ENCODE data around the gene RPL39. TPM values are rescaled to one million over a fixed set of nuclear protein-coding genes. Genes with fewer than 3 reads are reported as not detected.
"Not testable (repeated sequence)": the region's sequence is repeated elsewhere in the genome, so short reads cannot be mapped to it uniquely, and the experiment has no call there.

Gene RPL39
- total RNA-seq, 1 experiment from 2014 or later, result 6,424 TPM

DNA sequence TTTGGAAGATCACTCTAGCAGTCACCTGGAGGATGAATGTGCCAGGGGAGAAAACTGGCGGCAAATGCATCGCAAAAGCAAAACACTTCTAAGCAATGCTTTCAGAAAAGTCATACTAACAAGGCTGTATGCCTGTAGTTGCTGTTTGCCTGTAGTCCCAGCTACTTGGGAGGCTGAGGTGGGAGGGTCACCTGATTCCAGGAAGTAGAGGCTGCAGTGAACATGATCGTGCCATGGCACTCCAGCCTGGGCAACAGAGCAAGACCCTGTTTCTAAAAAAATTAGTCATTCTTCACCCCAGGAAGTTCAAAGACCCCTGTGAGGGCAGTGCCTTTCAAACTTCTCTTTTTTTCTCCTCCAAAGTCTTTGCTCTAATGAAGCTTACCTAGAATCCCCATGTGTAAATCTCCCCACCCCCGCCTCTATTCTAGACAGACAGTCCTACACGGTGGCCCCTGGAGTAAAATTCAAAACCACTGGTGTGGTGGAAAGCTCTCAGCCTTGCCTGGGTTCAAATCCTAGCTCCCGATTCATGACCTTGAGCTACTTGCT, 27.5 kb downstream of the RPL39 start:
- no peak for DNase-seq (ENCODE audit: extremely low read depth, low read depth)

DNA sequence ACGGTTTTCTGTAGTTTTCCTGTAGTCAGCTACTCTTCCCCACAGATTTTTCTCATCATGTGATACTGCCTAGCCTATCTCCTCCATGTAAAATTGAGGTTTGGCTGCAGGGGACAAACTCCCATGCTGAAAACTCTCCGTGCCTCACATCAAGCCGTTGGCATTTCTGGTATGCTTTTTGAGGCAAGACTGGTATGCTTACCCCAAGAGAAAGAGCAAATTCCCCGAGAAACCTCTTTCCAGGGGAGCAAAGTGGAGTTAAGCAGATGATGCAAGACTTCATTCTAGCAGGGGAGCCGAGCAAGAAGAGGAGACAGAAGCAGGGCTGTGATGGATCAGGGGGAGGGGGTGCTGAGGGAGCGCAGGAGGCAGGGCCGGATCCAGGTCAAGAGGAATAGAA, 28.2 kb downstream of the RPL39 start:
- DNase-seq (ENCODE audit: extremely low read depth, low read depth), result no peak

DNA sequence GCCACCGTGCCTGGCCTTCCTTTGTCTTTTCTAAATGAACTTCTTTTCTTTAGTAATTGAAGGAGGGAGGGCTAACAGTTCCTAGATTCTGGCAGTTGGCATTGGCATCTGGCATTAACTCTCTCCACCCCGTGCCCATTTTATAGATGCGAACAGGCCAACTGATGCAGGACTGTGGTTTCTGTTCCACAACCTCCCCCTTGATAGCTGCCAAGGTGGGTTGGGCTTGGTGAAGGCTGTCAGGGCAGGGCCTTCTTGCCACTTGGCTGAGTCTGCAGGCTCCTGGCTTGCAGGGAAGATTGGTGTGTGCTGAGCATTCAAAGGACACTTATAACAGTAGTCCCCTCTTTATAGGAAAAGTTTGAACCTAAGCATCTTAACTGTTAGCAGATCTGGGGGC, 28.7 kb downstream of the RPL39 start:
- DNase-seq (ENCODE audit: extremely low read depth, low read depth), result no peak

DNA sequence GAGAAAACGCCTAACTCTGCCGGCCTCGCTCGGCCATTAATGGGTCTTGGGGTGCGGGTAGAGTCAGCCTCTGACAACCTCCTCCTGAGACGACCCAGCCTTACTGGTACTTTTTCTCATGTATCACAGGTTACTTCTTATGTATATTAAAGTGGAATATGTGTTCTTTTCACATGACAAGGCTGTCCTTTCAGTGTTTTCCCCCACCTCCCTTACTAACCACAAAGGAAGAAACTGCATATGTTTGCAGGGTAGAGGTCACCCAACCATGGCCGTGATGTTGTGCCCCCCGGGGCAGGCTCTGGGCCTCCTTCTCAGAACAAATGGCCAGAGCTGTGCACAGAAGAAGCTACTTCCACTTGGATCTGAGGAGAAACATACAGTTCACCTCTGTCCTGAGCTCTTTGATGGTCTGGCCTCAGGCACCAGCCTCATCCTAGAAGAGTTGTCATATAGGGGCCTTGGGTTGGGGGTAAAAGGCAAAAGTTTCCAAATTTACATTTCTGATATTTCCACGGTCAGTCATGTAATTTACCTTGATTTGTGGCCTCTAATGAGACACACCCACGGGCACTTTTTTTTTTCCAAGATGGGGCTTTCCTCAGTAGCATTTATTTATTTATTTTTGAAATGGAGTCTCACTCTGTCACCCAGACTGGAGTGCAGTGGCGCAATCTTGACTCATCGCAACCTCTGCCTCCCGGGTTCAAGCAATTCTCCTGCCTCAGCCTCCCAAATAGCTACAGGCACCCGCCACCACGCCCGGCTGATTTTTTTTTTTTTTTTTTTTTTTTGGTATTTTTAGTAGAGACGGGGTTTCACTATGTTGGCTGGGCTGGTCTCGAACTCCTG, 31.2 kb downstream of the RPL39 start:
- DNase-seq (ENCODE audit: extremely low read depth, low read depth), result no peak

DNA sequence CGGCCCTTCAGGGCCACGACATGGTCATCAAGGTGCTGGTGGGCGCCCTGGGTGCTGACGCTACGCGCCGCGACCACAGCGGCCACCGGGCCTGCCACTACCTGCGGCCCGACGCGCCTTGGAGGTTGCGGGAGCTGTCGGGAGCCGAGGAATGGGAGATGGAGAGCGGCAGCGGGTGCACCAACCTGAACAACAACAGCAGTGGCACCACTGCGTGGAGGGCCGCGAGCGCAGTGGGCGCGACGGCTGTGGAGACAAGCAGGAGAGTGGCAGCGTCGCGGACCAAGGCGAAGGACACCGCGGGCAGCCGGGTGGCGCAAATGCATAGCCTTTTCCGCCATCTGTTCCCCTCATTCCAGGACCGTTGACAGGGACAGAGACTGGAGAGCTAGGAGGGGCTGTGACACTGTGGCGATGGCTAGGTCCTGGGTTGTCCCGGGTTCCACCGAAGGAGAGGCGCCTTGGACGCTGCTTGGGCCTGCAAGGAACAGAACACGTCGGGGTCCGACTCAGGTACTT, 32.1 kb downstream of the RPL39 start:
- no peak for DNase-seq (ENCODE audit: extremely low read depth, low read depth)

DNA sequence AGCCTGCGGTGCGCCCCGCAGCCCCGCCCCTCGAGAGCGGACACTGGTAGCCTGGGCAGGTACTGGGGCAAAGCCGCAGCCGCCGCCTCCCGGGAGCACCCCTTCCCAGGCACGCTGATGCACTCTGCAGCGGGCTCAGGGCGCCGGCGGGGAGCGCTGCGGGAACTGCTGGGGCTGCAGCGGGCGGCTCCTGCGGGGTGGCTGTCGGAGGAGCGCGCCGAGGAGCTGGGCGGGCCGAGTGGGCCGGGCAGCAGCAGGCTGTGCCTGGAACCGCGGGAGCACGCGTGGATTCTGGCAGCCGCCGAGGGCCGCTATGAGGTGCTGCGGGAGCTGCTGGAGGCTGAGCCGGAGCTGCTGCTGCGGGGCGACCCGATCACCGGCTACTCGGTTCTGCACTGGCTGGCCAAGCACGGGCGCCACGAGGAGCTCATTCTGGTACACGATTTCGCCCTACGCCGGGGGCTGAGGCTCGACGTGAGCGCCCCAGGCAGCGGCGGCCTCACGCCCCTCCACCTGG, 32.6 kb downstream of the RPL39 start:
- DNase-seq (ENCODE audit: extremely low read depth, low read depth), result no peak

DNA sequence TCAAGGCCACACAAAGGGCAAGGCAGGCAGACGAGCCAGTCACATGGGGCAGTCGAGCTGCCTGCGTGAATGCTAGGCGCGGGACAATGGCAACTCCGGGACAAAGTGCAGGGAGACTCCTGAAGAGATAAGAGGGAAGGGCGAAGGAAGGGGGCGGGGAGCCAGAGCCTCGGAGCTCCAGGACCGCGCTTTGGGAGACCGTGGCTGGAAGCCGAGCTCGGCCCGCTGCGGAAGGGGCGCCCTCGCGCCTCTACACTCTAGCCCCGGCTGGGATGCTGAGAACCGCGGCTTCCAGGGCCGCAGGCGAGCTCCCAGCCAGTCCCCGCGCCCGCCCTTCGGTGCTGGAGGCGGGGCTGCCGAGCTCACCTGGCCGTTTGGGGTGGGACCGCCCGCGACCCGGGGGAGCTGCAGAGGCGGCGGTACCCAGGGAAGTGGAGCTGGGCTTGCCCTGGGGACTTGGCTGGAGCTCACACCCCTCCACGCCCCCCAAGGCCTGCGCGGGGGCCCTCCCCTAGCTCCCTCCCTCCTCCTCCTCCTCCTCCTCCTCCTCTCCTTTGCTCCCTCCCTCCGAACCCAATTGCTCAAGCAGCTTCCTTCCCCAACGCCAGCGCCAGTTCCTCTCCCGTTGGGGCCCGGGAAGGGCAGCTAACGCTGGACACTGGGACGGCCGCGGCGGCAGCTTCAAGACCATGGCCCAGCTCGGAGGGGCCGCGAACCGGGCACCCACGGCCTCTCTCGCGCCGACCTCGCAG, 33.3 kb downstream of the RPL39 start, which contains the start of gene SOWAHD:
Gene SOWAHD, plus strand, starts transcription at position 610 of the 752 bp plus-strand sequence. Its CDS starts 80 bp downstream, at position 690.
- no peak for DNase-seq (ENCODE audit: extremely low read depth, low read depth)

DNA sequence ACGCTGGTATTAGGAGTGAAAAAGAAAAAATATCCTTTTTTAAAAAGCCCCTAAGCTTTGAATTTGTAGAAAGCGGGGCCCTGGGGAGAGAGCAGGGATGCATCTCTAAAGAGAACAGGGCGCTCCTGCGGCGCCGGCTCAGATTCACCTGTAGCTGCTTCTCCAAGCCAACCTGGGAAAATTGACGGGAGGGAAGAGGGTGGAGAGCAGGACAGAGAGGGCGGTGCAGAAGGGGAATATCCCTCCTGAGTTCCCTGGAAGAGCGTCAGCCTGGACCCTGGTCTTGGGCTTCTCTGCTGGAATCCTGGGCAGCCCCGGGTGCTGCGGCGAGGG, 33.8 kb downstream of the RPL39 start:
- no peak for DNase-seq (ENCODE audit: extremely low read depth, low read depth)

DNA sequence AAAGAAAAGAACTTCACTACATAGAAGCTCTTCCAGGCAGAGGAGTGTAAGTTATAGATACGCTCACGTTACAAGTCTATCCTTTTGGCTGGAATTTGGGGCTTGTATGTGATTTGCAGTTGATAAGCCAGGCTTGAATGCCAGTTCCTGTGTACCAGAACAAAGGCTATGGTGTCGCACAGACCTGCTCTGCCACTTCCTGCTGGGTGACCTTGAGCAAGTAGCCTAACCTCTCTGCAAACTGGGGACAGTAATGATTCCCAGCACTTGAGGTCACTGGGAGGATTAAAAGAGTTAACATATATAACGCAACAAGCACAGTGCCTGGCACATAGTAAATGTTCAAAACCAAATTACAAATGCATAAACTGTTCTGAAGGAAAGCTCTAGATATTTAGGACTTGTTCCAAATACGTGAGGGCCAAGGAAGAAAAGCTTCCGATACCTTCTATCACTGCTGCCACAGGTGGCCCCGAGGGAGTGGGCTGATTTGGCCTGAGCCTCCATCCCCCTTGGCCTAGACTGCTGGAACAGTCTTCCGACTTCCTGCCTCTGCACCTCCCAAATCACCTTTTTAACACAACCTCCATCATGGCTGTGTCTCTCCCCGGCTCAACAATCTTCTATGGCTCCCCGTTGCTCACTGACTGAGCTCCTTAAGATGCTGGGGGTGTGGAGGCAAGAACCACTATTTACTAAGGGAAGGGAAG, 34.3 kb downstream of the RPL39 start:
- DNase-seq (ENCODE audit: extremely low read depth, low read depth), result no peak

DNA sequence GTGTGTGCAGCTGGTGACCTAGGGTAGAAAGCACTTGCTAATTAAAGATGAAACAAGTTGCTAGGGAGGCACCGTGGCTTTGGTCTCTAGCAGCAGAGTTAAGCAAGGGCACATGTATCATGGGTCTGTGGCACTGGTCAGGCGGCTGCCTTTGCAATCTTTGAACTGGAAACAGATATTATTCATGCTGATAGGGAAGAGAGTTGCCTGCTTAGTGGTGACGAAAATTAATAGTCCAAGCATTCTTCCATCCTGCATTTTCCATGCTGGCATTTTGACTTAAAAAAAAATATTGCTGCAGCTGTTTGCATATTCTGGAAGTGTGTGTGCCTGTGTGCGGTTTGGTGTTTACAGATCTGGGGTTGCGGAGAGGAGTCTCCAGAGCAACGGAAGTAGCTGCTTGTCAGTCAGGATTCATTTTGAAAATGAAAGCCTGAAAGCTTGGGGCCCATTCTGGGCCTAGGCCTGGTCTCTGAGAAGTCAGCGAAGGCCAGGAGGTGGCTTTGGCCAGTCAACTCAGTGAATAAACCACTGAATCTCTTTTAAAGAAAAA, 35.4 kb downstream of the RPL39 start:
- DNase-seq (ENCODE audit: extremely low read depth, low read depth), result no peak

DNA sequence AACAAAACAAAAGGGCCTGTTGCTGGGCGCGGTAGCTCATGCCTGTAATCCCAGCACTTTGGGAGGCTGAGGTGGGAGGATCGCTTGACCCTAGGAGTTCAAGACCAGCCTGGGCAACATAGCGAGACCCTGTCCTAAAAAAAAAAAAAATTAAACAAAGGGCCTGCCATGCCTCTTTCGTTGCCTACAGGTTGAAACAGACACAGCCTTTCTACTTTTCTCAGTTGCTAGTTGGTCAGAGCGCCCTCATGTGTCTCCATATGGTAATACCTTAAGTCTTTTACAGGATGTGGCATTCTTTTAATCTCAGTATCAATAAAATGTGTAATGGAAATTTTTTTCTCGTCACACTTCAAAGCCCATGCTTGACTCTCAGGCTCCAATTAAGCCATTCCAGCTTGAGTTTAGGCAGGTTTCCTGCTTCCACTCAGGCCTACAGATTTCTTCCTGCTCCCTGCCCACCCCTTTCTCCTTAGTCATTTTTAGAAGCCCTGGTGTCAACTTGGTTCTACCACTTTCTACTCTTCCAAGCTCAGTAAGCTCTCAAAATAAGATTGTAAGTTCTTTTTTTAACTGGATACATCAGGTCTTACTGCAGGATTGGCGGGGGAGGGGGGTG, 37.7 kb downstream of the RPL39 start:
- peak; percentile 33 for DNase-seq (ENCODE audit: extremely low read depth, low read depth)

DNA sequence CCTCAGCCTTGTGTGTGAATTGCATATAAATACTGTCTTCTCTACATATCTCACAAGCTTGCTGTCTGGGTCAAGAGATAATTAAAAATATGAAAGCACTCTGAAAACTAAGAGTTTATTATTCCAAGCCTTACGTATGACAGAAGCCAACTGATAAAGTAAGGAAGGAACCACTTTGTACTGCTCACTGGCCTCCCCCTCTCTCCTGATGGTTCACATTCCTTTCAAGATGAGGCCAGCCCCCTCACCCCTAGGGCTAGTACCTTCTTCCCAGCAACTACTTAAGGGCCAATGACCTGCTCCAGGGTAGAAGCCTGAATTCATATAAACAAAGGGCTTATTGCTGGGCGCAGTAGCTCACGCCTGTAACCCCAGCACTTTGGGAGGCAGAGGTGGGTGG, 38.4 kb downstream of the RPL39 start:
- no peak for DNase-seq (ENCODE audit: extremely low read depth, low read depth)

DNA sequence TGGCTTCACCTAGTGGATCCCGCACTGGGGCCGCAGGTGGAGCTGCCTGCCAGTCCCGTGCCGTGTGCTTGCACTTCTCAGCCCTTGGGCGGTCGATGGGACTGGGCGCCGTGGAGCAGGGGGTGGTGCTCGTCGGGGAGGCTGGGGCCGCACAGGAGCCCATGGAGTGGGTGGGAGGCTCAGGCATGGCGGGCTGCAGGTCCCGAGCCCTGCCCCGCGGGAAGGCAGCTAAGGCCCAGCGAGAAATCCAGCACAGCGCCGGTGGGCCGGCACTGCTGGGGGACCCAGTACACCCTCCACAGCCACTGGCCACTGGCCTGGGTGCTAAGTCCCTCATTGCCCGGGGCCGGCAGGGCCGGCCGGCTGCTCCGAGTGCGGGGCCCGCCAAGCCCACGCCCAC, 40.7 kb downstream of the RPL39 start:
- DNase-seq (ENCODE audit: extremely low read depth, low read depth), result not testable (repeated sequence)

DNA sequence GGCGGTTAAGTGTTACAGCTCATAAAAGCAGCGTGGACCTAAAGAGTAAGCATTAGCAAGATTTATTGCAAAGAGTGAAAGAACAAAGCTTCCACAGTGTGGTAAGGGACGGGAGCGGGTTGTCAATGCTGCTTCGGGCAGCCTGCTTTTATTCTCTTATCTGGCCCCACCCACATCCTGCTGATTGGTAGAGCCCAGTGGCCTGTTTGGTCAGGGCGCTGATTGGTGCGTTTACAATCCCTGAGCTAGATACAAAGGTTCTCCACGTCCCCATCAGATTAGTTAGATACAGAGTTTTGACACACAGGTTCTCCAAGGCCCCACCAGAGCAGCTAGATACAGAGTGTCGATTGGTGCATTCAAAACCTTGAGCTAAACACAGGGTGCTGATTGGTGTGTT, 41.3 kb downstream of the RPL39 start:
- DNase-seq (ENCODE audit: extremely low read depth, low read depth), result not testable (repeated sequence)

DNA sequence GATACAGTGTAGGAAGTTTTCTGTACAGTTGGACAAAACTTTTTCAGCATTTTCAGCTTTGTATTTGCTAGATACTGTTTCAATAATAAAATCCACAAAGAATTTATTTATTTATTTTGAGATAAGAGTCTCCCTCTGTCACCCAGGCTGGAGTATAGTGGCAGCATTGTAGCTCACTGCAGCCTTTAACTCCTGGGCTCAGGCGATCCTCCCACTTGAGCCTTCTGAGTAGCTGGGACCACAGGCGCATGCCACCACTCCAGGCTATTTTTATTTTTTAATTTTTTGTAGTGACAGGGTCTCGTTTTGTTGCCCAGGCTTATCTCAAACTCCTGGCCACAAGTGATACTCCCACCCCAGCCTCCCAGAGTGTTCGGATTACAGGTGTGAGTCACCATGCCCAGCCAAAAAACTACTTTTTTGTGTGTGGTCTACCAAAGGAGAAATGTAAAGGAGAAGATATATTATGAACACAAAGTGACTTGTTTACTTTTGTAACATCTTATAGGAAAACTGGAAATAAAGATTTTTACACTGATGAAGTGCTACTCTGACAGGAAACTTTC, 46.1 kb downstream of the RPL39 start:
- DNase-seq (ENCODE audit: extremely low read depth, low read depth), result no peak

DNA sequence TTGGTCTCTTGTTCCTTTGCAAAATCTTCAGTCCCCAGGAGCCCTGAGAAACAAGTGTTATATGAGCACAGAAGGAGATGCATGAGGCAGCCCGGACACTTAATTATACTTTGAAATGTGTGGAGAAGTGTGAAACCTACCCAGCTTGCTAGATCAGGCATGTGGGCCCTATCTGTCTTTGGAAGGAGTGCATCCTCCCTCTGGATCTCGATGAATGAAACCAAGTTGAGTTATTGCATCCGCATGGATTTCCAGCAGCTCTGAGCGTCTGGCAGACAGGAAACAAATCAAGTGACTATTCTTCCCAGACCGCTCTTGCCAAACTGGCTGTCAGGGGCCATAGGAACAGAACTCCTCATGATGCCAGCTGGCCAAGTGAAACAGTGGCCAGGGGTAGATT, 52.7 kb downstream of the RPL39 start:
- no peak for DNase-seq (ENCODE audit: extremely low read depth, low read depth)
